Erythroblast (primary cell): ENCODE measurements around the gene ZNF423.
"Not testable (repeated sequence)": the region's sequence is repeated elsewhere in the genome, so short reads cannot be mapped to it uniquely, and the experiment has no call there.

Experiments used
- DNase-seq, 2 experiments: peaks; one replicate each; lab custom pipeline; 2025; lab: John Stamatoyannopoulos, UW
- GATA1 ChIP-seq: IDR thresholded peaks from 2 replicates; pipeline ENCODE4 v1.6.1; 2011; ENCODE audit warnings: low read depth, mild to moderate bottlenecking, control low read depth, low read length, moderate library complexity
- POLR2A ChIP-seq: IDR thresholded peaks from 2 replicates; pipeline ENCODE4 v1.6.1; 2011; ENCODE audit warnings: mild to moderate bottlenecking, low read length

Gene ZNF423

GRCh38 chr16:49510654-49511305, 345.1 kb downstream of the ZNF423 start:
- no peak for DNase-seq
- no peak for TF ChIP-seq GATA1
- TF ChIP-seq POLR2A = no peak

- no peak for DNase-seq
- no peak for TF ChIP-seq GATA1
- TF ChIP-seq POLR2A = no peak
Observed at GRCh38 chr16:49510141-49510540, 345.8 kb downstream of the ZNF423 start.

- not testable (repeated sequence) for DNase-seq
Observed at GRCh38 chr16:49506058-49507013, 349.6 kb downstream of the ZNF423 start.

GRCh38 chr16:49505556-49505955, 350.4 kb downstream of the ZNF423 start:
- TF ChIP-seq POLR2A (no peak), GATA1 (no peak)
- DNase-seq = no peak

GRCh38 chr16:49504626-49505025, 351.3 kb downstream of the ZNF423 start:
- no peak for TF ChIP-seq POLR2A
- no peak for TF ChIP-seq GATA1
- no peak for DNase-seq

- DNase-seq = no peak
- TF ChIP-seq GATA1 = no peak
Observed at GRCh38 chr16:49504023-49504364, 351.9 kb downstream of the ZNF423 start.

- TF ChIP-seq POLR2A (no peak), GATA1 (no peak)
- DNase-seq = no peak
Observed at GRCh38 chr16:49503256-49504022, 352.5 kb downstream of the ZNF423 start.

GRCh38 chr16:49502136-49502881, 353.6 kb downstream of the ZNF423 start:
- TF ChIP-seq POLR2A (no peak), GATA1 (no peak)
- no peak for DNase-seq

GRCh38 chr16:49499869-49500610, 355.9 kb downstream of the ZNF423 start:
- DNase-seq = no peak
- no peak for TF ChIP-seq GATA1
- no peak for TF ChIP-seq POLR2A

- TF ChIP-seq POLR2A (no peak), GATA1 (no peak)
- DNase-seq = no peak
Observed at GRCh38 chr16:49499414-49499785, 356.5 kb downstream of the ZNF423 start.

- no peak for DNase-seq
- TF ChIP-seq GATA1 = no peak
- TF ChIP-seq POLR2A = no peak
Observed at GRCh38 chr16:49498666-49499413, 357.1 kb downstream of the ZNF423 start.

- TF ChIP-seq POLR2A (no peak), GATA1 (no peak)
- no peak for DNase-seq
Observed at GRCh38 chr16:49498264-49498663, 357.6 kb downstream of the ZNF423 start.
